Measurements from ENCODE around the gene UIMC1.

GRCh38 chr5:176927562-176927961 is 79.0 kb downstream of the UIMC1 start:
- TF ChIP-seq SMAD1 (CRISPR knock-in tag; IDR thresholded peaks at IDR 0.05; ENCODE audit: borderline replicate concordance, low read depth) (no peak), TCF12 (IDR thresholded peaks at IDR 0.05) (no peak), TCF12 (CRISPR knock-in tag; IDR thresholded peaks at IDR 0.05) (no peak), KLF15 (CRISPR knock-in tag; IDR thresholded peaks at IDR 0.05; ENCODE audit: borderline replicate concordance) (no peak), ETV6 (CRISPR knock-in tag; conservative IDR thresholded peaks at IDR 0.05) (no peak), NR2F2 (IDR thresholded peaks at IDR 0.05; ENCODE audit: borderline replicate concordance, low read depth) (no peak)
